Gastrocnemius medialis (tissue), 4 donors: ENCODE measurements around the gene UBA1.

Experiments
- POLR2A ChIP-seq, 2 donors: fragments of 450-650 bp; IDR thresholded peaks; one replicate each; pipeline ENCODE4 v1.6.1; 2017; ENCODE audit warnings: antibody characterized with exemption in 2 of 2, mild to moderate bottlenecking in 2 of 2, moderate library complexity in 2 of 2
- TF ChIP-seq, protein P1 (sequence below), 5 experiments: fragments of 450-650 bp in 3 of 5; fragments of 200-600 bp in 2 of 5; sonication (generic) in 2 of 5; IDR thresholded peaks in 4 of 5; conservative IDR thresholded peaks in 1 of 5; 1 replicate in 4 of 5; 2 replicates in 1 of 5; pipeline ENCODE4 v1.5.1; 2016 to 2019; ENCODE audit warnings: antibody characterized with exemption in 5 of 5, mild to moderate bottlenecking in 3 of 5, moderate library complexity in 3 of 5

DNA sequence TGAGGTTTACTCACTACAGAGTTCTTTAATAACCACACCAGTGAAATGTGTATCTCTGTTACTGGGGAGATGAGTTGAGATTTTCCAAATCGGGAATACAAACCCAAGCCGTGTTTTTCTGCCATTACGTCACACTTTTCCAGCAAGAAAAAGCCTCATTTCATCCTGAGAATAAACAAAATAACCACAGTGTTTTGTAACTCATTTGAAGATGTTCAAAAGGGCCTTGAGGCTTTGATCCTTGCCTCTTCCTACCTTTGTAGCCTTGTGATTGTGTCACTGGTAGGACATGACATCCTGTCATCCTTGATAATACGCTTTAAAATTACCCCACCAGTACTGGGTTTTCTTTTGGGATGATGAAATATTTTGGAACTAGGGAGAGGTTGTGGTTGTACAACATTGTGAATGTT is 42.1 kb downstream of the UBA1 start:
- TF ChIP-seq, protein P1, sequence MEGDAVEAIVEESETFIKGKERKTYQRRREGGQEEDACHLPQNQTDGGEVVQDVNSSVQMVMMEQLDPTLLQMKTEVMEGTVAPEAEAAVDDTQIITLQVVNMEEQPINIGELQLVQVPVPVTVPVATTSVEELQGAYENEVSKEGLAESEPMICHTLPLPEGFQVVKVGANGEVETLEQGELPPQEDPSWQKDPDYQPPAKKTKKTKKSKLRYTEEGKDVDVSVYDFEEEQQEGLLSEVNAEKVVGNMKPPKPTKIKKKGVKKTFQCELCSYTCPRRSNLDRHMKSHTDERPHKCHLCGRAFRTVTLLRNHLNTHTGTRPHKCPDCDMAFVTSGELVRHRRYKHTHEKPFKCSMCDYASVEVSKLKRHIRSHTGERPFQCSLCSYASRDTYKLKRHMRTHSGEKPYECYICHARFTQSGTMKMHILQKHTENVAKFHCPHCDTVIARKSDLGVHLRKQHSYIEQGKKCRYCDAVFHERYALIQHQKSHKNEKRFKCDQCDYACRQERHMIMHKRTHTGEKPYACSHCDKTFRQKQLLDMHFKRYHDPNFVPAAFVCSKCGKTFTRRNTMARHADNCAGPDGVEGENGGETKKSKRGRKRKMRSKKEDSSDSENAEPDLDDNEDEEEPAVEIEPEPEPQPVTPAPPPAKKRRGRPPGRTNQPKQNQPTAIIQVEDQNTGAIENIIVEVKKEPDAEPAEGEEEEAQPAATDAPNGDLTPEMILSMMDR (IDR thresholded peaks at IDR 0.05 in 4 of 5, conservative IDR thresholded peaks at IDR 0.05 in 1 of 5) = no peak
- no peak for TF ChIP-seq POLR2A (IDR thresholded peaks at IDR 0.05)
